ENCODE data around the gene C11orf91.
A peak's percentile ranks its signal among the peaks of the same experiment; 100 is the strongest.
"Not testable (repeated sequence)": the region's sequence is repeated elsewhere in the genome, so short reads cannot be mapped to it uniquely, and the experiment has no call there.

The C11orf91 gene

GRCh38 chr11:33718440-33718839 is 17.8 kb upstream of the C11orf91 start:
- H3K27ac ChIP-seq, result no peak overlapping the region
- TF ChIP-seq CTCF (conservative IDR thresholded peaks at IDR 0.05) (no peak), ZFX (IDR thresholded peaks at IDR 0.05) (no peak)

GRCh38 chr11:33716243-33716642 is 15.6 kb upstream of the C11orf91 start:
- H3K27ac ChIP-seq, result no peak overlapping the region
- no peak for TF ChIP-seq ZFX (IDR thresholded peaks at IDR 0.05)
- peak; percentile 34 for TF ChIP-seq CTCF (conservative IDR thresholded peaks at IDR 0.05)

DNA sequence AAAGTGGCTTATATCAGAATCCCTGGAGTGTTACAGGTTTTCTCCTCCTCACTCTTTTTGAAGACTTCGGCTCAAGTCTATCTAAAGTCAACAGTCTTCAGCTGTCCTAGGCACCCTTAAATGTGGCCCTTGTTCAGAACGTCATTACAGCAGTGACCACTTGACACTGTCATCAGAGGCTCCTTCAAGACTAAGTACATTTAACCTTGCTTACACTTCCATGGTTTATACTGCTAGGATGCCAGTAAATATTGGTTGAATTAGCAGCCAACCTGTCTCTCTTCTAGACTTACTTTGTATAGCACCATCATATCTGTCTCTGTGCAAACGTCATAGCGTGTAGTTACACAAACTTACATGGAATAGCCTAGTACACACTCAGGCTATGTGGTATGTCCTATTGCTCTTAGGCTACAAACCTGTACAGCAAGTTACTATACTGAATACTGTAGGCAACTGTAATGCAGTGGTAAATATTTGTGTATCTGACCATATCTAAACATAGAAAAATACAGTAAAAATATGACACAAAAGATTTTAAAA is 13.3 kb upstream of the C11orf91 start:
- H3K27ac ChIP-seq, result no peak overlapping the region
- TF ChIP-seq CTCF (conservative IDR thresholded peaks at IDR 0.05), result no peak
- TF ChIP-seq ZFX (IDR thresholded peaks at IDR 0.05), result no peak

- no peak overlapping the region for H3K27ac ChIP-seq
- no peak for TF ChIP-seq ZFX (IDR thresholded peaks at IDR 0.05)
- no peak for TF ChIP-seq CTCF (conservative IDR thresholded peaks at IDR 0.05)
Observed at GRCh38 chr11:33713151-33713855, 12.7 kb upstream of the C11orf91 start.

DNA sequence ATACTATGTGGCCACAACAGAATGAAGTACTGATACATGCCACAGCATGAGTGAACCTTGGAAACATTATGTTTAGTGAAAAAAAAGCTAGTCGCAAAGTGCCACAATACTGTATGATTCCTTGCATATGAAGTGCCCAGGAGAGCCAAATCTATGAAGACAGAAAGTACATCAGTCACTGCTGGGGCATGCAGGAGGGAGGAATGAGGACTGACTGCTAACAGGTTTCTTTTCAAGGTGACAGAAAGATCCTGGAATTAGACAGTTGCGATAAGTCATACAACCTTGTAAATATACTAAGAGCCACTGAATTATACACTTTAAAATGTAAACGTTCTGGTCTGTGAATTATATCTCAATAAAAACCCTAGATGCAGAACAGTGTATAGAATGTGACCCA is 11.8 kb upstream of the C11orf91 start:
- no peak overlapping the region for H3K27ac ChIP-seq
- no peak for TF ChIP-seq ZFX (IDR thresholded peaks at IDR 0.05)
- TF ChIP-seq CTCF (conservative IDR thresholded peaks at IDR 0.05), result no peak

- TF ChIP-seq ZFX (IDR thresholded peaks at IDR 0.05), result no peak
- no peak for TF ChIP-seq CTCF (conservative IDR thresholded peaks at IDR 0.05)
- no peak overlapping the region for H3K27ac ChIP-seq
Observed at GRCh38 chr11:33709466-33709865, 8.8 kb upstream of the C11orf91 start.

- TF ChIP-seq ZFX (IDR thresholded peaks at IDR 0.05), result no peak
- no peak for TF ChIP-seq CTCF (conservative IDR thresholded peaks at IDR 0.05)
- H3K27ac ChIP-seq, result no peak overlapping the region
Observed at GRCh38 chr11:33708985-33709384, 8.4 kb upstream of the C11orf91 start.

DNA sequence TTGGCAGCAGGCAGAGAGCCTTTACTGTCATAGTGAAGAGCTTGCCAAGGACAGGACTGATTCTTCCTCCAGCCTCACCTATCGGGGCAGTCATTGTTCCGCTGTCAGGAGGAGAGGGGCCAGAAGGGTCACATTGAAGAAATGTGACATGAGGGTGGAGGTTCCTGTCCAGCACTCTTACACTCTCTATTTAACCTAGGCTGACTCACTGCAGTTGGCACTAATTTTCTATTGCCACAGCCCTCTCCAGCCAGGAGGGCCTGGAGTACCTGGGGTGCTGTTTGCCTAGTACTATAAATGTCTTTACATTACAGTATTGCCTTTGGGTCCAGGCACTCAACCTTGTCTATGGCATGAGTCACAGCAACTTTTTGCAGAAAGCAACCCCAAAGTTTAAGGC is 7.2 kb upstream of the C11orf91 start:
- H3K27ac ChIP-seq, result not testable (repeated sequence)

Measured in C4-2B (cell line).